ENCODE measurements around the gene SELENBP1. TPM values are rescaled to one million over a fixed set of nuclear protein-coding genes. Genes with fewer than 3 reads are reported as not detected.

SELENBP1 gene
- total and polyA plus RNA-seq, 10 donors = 17.3 to 114 (median 81.2) TPM

DNA sequence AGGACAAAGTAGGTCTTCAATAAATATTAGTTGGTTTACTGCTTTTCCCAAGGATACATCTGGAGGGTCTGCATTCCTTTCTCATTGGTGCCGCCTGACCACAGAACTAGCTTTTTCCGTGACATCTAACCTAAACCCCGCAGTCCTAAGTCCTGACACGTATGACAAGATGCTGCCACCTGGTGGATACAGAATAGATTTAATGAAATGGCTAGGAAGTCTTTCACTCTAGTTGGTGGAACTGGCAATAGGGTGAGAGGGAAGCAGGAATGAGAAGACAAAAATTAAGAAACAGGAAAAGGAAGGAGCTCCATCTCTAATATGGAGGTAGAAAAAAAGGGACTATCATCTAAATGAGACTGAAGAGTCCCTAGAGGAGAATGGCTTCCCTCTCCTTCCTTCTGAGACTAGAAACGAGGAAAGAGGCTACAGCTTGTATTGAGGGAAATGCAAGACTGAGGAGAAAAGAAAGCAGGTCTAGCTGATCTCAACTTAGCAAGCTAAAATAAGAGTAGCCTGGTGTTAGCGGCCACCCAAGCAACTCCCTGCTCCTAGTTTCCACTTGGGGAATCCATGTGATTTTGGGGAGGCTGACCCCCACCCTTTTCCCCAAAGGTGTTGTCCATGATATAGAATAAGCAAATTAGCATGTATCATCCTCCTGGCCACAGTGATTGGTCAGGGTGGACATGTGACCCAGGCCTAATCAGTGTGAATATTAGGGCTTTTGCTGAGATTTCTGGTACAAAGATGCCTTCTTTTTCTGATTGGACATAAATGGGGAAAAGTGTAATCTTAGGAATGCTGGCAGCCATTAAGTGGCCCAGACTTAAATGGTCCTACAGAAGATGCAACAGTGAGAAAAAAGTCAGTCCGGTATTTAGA, 31.4 kb downstream of the SELENBP1 start:
- Histone ChIP-seq H3K27me3 (replicated peaks in 1 of 7) (no peaks in the 10 kb centered on the region), H3K36me3 (peaks cover 0 to 48% (median 37%) of the 10 kb centered on the region in 6 donors), H3K9me3 (no peaks in the 10 kb centered on the region), H3K4me3 (no peak overlapping the region), H3K4me1 (peaks cover 13 to 65% (median 36%) of the 10 kb centered on the region in 6 donors), H3K27ac (peak overlapping the region; percentile 35 to 69 (median 60))
- 29 to 37% (median 34%) methylated on average over 7 of the region's 7 CpGs for WGBS, 5 donors
- intact Hi-C loops (cut with DNase I; ENCODE audit: low total_unique reads) = loop anchor here (10.0 kb wide), 1 partner anchor 56 kb away; the partner anchor contains the start of gene ZNF687
- DNase-seq = no peak
- TF ChIP-seq POLR2A (IDR thresholded peaks at IDR 0.05) (no peak), POLR2AphosphoS5 (IDR thresholded peaks at IDR 0.05) (peak in 1 of 3 donors; percentile 67)
- TF ChIP-seq, protein P1, sequence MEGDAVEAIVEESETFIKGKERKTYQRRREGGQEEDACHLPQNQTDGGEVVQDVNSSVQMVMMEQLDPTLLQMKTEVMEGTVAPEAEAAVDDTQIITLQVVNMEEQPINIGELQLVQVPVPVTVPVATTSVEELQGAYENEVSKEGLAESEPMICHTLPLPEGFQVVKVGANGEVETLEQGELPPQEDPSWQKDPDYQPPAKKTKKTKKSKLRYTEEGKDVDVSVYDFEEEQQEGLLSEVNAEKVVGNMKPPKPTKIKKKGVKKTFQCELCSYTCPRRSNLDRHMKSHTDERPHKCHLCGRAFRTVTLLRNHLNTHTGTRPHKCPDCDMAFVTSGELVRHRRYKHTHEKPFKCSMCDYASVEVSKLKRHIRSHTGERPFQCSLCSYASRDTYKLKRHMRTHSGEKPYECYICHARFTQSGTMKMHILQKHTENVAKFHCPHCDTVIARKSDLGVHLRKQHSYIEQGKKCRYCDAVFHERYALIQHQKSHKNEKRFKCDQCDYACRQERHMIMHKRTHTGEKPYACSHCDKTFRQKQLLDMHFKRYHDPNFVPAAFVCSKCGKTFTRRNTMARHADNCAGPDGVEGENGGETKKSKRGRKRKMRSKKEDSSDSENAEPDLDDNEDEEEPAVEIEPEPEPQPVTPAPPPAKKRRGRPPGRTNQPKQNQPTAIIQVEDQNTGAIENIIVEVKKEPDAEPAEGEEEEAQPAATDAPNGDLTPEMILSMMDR (IDR thresholded peaks at IDR 0.05 in 8 of 11, conservative IDR thresholded peaks at IDR 0.05 in 3 of 11) = peak; percentile 51 to 83 (median 76)

DNA sequence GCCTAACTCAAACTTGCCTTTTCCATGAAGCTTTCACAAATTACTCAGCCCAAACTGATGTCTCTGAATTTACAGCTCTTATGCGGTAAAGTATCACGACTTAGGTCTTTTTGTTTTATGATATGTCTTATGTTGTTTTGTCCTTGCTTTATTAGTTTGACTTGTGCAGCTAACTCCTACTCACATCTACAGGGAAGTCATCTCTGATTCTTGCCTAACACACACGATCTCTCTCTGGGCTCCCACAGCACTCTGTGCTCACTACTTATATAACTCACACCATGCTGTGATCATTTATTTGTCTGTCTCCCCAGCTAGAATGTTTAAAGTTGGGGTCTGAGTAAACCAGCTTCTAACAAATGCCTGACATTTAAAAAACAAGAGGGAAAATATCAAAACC, 35.9 kb downstream of the SELENBP1 start:
- H3K27ac ChIP-seq = no peak overlapping the region
- intact Hi-C loops (cut with DNase I; ENCODE audit: low total_unique reads) = no loop called here
- TF ChIP-seq POLR2AphosphoS5 (IDR thresholded peaks at IDR 0.05) = no peak
- TF ChIP-seq POLR2A (IDR thresholded peaks at IDR 0.05) = no peak
- TF ChIP-seq, protein P1 (IDR thresholded peaks at IDR 0.05 in 8 of 11, conservative IDR thresholded peaks at IDR 0.05 in 3 of 11) = no peak
- no peak for DNase-seq
- H3K4me3 ChIP-seq = no peak overlapping the region
- H3K27me3 ChIP-seq (replicated peaks in 1 of 7) = no peaks in the 10 kb centered on the region
- H3K9me3 ChIP-seq = no peaks in the 10 kb centered on the region
- H3K36me3 ChIP-seq = peaks cover 0 to 4% (median under 1%) of the 10 kb centered on the region in 6 donors
- 90 to 96% (median 91%) methylated on average over 3 of the region's 3 CpGs for WGBS, 5 donors
- H3K4me1 ChIP-seq = peaks cover 8 to 19% (median 11%) of the 10 kb centered on the region in 6 donors

DNA sequence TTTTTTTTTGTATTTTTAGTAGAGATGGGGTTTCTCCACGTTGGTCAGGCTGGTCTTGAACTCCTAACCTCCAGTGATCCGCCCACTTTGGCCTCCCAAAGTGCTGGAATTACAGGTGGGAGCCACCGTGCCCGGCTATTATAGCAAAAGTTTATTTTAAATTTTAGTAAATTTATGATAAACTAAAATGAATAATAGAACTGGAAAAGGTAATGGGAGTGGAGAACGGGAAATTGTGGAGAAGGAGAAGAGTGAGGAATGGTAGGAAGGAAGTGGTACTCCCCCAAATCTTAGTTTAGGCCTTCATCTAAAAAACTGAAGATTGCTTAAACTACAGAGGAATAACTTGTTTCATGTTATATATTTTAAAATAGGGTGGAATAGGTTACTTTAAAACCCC, 37.7 kb downstream of the SELENBP1 start:
- Histone ChIP-seq H3K9me3 (no peaks in the 10 kb centered on the region), H3K4me3 (no peak overlapping the region), H3K27ac (no peak overlapping the region), H3K4me1 (peaks cover 0 to 2% (median 0%) of the 10 kb centered on the region in 6 donors), H3K36me3 (no peaks in the 10 kb centered on the region), H3K27me3 (replicated peaks in 1 of 7) (no peaks in the 10 kb centered on the region)
- intact Hi-C loops (cut with DNase I; ENCODE audit: low total_unique reads) = no loop called here
- 81 to 93% (median 83%) methylated on average over 5 of the region's 5 CpGs for WGBS, 5 donors
- DNase-seq = no peak
- TF ChIP-seq, protein P1 (IDR thresholded peaks at IDR 0.05 in 8 of 11, conservative IDR thresholded peaks at IDR 0.05 in 3 of 11) = no peak
- no peak for TF ChIP-seq POLR2A (IDR thresholded peaks at IDR 0.05)
- TF ChIP-seq POLR2AphosphoS5 (IDR thresholded peaks at IDR 0.05) = no peak

Data from spleen (tissue), 11 donors.